22Rv1 (cell line): ENCODE data around the gene TNK2.
"Not testable (repeated sequence)": the region's sequence is repeated elsewhere in the genome, so short reads cannot be mapped to it uniquely, and the experiment has no call there.

Experiments used
- H3K27ac ChIP-seq: fragments of 450-650 bp; 2 replicates; pipeline ENCODE4 v1.5.1; 2017
- ZFX ChIP-seq: fragments of 450-650 bp; IDR thresholded peaks from 2 replicates; pipeline ENCODE4 v1.6.1; 2017; ENCODE audit warnings: antibody characterized with exemption, borderline replicate concordance
- TF ChIP-seq, protein P1 (sequence below): fragments of 450-650 bp; IDR thresholded peaks from 2 replicates; pipeline ENCODE4 v1.5.1; 2017; ENCODE audit warnings: mild to moderate bottlenecking

The TNK2 gene

GRCh38 chr3:195828762-195829161, 79.6 kb downstream of the TNK2 start:
- TF ChIP-seq, protein P1, sequence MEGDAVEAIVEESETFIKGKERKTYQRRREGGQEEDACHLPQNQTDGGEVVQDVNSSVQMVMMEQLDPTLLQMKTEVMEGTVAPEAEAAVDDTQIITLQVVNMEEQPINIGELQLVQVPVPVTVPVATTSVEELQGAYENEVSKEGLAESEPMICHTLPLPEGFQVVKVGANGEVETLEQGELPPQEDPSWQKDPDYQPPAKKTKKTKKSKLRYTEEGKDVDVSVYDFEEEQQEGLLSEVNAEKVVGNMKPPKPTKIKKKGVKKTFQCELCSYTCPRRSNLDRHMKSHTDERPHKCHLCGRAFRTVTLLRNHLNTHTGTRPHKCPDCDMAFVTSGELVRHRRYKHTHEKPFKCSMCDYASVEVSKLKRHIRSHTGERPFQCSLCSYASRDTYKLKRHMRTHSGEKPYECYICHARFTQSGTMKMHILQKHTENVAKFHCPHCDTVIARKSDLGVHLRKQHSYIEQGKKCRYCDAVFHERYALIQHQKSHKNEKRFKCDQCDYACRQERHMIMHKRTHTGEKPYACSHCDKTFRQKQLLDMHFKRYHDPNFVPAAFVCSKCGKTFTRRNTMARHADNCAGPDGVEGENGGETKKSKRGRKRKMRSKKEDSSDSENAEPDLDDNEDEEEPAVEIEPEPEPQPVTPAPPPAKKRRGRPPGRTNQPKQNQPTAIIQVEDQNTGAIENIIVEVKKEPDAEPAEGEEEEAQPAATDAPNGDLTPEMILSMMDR: no peak
- no peak for TF ChIP-seq ZFX
- no peak overlapping the region for H3K27ac ChIP-seq

DNA sequence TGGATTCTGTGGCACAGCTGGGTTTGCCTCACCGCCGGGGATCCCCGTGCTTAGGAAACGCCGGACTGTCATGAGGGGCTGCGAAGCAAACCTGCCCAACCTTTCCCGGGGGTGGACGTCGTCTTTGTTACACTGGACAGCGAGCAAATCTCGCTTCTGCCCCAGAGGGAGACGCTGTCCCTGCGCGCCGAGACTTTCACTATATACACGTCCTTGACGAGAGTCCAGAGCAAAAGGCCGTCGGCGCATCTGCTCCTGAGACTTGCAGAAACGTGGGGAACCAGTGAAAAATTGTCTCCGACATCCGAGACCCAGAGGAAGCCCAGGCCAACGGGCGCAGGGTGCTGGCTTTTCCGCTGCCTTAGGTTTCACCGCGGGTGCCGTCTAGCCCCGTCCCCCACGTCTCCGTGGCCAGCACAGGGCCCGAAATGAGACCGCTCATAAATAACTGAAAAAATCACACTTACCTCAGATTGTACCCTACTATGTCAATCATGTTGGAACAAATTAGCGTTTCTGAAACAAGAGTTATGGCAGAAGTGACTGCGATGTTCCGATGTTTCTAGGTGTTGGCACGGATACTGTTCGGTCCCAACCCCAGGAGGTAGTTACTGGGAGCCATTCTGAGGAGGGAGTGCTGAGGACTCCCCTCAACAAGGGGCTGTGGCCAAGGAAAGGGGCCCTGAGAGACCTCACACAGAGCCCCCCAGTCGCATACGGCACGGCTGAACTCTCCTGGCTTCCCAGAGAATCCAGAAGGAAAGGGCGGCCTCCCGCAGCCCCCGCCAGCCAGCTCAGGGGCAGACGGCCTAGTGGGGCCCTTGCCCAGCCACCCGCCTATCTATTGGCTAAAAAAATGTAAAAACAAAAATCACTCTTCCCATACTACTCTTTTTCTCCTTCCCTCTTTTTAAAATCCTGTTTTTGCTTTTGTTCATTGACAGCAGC, 82.2 kb downstream of the TNK2 start:
- TF ChIP-seq, protein P1: no peak
- TF ChIP-seq ZFX: no peak
- no peak overlapping the region for H3K27ac ChIP-seq

GRCh38 chr3:195825191-195825588, 83.2 kb downstream of the TNK2 start:
- TF ChIP-seq, protein P1: no peak
- no peak for TF ChIP-seq ZFX
- H3K27ac ChIP-seq: no peak overlapping the region

GRCh38 chr3:195824425-195825190, 83.7 kb downstream of the TNK2 start:
- not testable (repeated sequence) for H3K27ac ChIP-seq

GRCh38 chr3:195823999-195824398, 84.4 kb downstream of the TNK2 start:
- no peak overlapping the region for H3K27ac ChIP-seq
- TF ChIP-seq, protein P1: no peak
- TF ChIP-seq ZFX: no peak

GRCh38 chr3:195823280-195823679, 85.1 kb downstream of the TNK2 start:
- no peak for TF ChIP-seq ZFX
- TF ChIP-seq, protein P1: no peak

GRCh38 chr3:195822131-195822696, 86.1 kb downstream of the TNK2 start:
- TF ChIP-seq ZFX: no peak
- TF ChIP-seq, protein P1: no peak
- H3K27ac ChIP-seq: no peak overlapping the region

More at GRCh38 chr3:195823280-195823679, 85.1 kb downstream of the TNK2 start:
- no peak overlapping the region for H3K27ac ChIP-seq
